A673 (cell line): ENCODE data around the gene SMIM8.

ENCODE experiments used
- EZH2 ChIP-seq: fragments of 200-600 bp; sonication (generic); IDR thresholded peaks from 2 replicates; pipeline ENCODE4 v1.6.1; 2017; ENCODE audit warnings: borderline replicate concordance, low read depth, mild to moderate bottlenecking, mixed read lengths, antibody characterized with exemption, low read length; ENCODE audit not compliant: poor library complexity, severe bottlenecking
- TF ChIP-seq, protein P1 (sequence below): fragments of 300-800, 200-600 bp; sonication (generic); conservative IDR thresholded peaks from 2 replicates; pipeline ENCODE4 v1.5.1; 2017; ENCODE audit warnings: low read depth, mild to moderate bottlenecking, antibody characterized with exemption, low read length, moderate library complexity, mixed read lengths

DNA sequence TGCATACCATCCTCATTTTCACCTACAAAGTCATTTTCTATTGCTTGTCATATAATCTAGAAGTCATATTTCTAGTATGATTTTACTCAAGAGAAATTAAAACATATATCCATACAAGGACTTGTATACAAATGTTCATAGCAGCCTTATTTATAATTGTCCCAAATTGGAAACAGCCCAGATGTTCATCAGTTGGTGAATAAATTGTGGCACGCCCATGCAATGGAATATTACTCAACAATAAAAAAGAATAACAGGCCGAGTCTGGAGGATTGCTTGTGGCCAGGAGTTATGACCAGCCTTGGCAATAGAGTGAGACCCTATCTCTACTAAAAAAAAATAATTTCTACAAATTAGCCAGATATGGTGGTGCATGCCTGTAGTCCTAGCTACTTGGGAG, 51.0 kb downstream of the SMIM8 start:
- TF ChIP-seq, protein P1, sequence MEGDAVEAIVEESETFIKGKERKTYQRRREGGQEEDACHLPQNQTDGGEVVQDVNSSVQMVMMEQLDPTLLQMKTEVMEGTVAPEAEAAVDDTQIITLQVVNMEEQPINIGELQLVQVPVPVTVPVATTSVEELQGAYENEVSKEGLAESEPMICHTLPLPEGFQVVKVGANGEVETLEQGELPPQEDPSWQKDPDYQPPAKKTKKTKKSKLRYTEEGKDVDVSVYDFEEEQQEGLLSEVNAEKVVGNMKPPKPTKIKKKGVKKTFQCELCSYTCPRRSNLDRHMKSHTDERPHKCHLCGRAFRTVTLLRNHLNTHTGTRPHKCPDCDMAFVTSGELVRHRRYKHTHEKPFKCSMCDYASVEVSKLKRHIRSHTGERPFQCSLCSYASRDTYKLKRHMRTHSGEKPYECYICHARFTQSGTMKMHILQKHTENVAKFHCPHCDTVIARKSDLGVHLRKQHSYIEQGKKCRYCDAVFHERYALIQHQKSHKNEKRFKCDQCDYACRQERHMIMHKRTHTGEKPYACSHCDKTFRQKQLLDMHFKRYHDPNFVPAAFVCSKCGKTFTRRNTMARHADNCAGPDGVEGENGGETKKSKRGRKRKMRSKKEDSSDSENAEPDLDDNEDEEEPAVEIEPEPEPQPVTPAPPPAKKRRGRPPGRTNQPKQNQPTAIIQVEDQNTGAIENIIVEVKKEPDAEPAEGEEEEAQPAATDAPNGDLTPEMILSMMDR: no peak
- no peak for TF ChIP-seq EZH2
